Prostate gland (tissue), 2 donors: ENCODE data around the gene CDKN2B.

ENCODE experiments used
- POLR2A ChIP-seq: fragments of 450-650 bp; IDR thresholded peaks from one replicate; pipeline ENCODE4 v1.6.1; 2016; ENCODE audit warnings: antibody characterized with exemption, mild to moderate bottlenecking
- TF ChIP-seq, protein P1 (sequence below), 4 experiments: fragments of 200-600 bp in 2 of 4; fragments of 450-650 bp in 2 of 4; sonication (generic) in 2 of 4; IDR thresholded peaks; 1 replicate in 3 of 4; 2 replicates in 1 of 4; pipeline ENCODE4 v1.5.1; 2016 to 2019; ENCODE audit warnings: antibody characterized with exemption in 4 of 4, mild to moderate bottlenecking in 2 of 4, moderate library complexity in 2 of 4

DNA sequence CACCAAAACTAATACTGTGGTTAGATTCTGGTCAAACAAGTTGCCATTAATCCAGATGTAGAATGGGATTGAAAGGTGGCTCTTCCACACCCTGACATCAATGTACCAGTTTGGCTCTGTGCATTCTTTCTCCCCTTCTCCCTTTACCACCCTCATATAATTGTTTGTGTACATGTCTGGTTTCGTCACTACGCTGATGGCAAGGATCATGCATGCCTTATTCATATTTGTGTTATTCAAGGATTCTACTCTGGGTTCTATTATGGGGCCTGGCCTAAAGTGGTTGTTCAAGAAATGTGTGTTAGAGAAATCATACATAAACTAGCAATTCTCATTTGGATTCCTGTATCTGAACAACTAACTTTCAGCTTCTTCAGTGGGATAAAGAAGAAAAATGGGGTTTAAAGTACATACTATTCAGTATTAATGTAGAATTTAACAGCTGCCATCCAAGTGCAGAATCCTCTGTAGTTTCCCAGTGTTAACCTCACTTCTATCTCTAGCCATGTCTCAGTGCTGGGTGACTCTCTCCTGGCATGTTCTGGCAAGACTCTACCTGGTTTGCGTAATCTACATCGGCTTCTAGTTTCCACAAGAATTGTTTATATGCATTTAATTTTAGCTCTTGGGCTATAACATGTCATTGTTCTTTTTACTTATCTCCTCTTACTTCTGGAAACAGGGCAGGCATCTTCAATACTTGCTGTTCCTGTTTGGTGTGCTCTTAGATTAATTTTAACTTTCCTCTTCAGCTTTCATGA lies 27.9 kb upstream of the CDKN2B start:
- TF ChIP-seq POLR2A, result no peak
- TF ChIP-seq, protein P1, sequence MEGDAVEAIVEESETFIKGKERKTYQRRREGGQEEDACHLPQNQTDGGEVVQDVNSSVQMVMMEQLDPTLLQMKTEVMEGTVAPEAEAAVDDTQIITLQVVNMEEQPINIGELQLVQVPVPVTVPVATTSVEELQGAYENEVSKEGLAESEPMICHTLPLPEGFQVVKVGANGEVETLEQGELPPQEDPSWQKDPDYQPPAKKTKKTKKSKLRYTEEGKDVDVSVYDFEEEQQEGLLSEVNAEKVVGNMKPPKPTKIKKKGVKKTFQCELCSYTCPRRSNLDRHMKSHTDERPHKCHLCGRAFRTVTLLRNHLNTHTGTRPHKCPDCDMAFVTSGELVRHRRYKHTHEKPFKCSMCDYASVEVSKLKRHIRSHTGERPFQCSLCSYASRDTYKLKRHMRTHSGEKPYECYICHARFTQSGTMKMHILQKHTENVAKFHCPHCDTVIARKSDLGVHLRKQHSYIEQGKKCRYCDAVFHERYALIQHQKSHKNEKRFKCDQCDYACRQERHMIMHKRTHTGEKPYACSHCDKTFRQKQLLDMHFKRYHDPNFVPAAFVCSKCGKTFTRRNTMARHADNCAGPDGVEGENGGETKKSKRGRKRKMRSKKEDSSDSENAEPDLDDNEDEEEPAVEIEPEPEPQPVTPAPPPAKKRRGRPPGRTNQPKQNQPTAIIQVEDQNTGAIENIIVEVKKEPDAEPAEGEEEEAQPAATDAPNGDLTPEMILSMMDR (IDR thresholded peaks at IDR 0.05), result no peak
